ENCODE measurements around the gene MARCHF9.

The MARCHF9 gene

GRCh38 chr12:57761391-57761998, 6.6 kb downstream of the MARCHF9 start:
- Histone ChIP-seq H3K4me3 (no peak overlapping the region), H3K4me2 (no peak overlapping the region), H3K36me3 (peaks cover 0 to 18% (median 6%) of the 10 kb centered on the region in 11 experiments; a peak in 10 of 22 replicates), H4K20me1 (peaks cover 3 to 77% (median 33%) of the 10 kb centered on the region in 11 experiments; a peak in 20 of 22 replicates), H3K4me1 (peaks cover 14 to 28% (median 24%) of the 10 kb centered on the region in 10 experiments), H3K9ac (no peak overlapping the region), H3K27ac (no peak overlapping the region), H3K9me3 (replicated peaks in 1 of 11) (peaks cover 0 to 7% (median 0%) of the 10 kb centered on the region in 11 experiments; a peak in 2 of 22 replicates), H3K27me3 (peaks cover 64 to 92% (median 87%) of the 10 kb centered on the region in 11 experiments)
- no peak for TF ChIP-seq Cebpa-rat (IDR thresholded peaks at IDR 0.05)

DNA sequence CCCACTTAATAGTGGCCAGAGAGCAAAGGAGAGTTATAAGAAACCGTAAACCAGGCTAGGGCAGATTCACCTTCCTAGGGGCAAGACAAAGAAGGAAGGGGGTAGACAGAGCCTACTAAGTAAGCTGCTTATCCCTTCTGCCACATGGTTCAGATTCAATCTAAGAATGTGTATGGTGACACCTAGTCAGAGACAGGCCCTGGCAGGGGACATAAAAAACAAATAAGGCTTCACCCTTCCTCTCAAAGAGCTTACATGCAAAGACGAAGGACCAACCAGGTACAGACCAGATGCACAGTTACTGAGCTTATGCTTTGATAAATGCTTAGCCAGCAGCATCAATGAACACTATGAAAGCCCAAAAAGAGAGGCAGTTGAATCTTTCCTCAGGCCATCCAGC, 7.6 kb downstream of the MARCHF9 start:
- Histone ChIP-seq H3K9ac (no peak overlapping the region), H3K27ac (no peak overlapping the region), H3K27me3 (peaks cover 67 to 92% (median 87%) of the 10 kb centered on the region in 11 experiments), H3K4me2 (no peak overlapping the region), H3K4me1 (peaks cover 9 to 31% (median 28%) of the 10 kb centered on the region in 10 experiments), H4K20me1 (peaks cover 3 to 82% (median 41%) of the 10 kb centered on the region in 11 experiments; a peak in 20 of 22 replicates), H3K36me3 (peaks cover 0 to 17% (median 11%) of the 10 kb centered on the region in 11 experiments; a peak in 16 of 22 replicates), H3K9me3 (replicated peaks in 1 of 11) (peaks cover 0 to 7% (median 0%) of the 10 kb centered on the region in 11 experiments; a peak in 2 of 22 replicates), H3K4me3 (no peak overlapping the region)
- TF ChIP-seq Cebpa-rat (IDR thresholded peaks at IDR 0.05), result no peak

- H3K27ac ChIP-seq, result no peak overlapping the region
- peaks cover 12 to 32% (median 21%) of the 10 kb centered on the region in 11 experiments for H3K36me3 ChIP-seq
- H3K27me3 ChIP-seq, result peaks cover 66 to 91% (median 84%) of the 10 kb centered on the region in 11 experiments
- H3K4me2 ChIP-seq, result peak overlapping the region in 1 of 11 experiments; percentile 67; a peak in 1 of 22 replicates
- no peak for TF ChIP-seq Cebpa-rat (IDR thresholded peaks at IDR 0.05)
- peaks cover 9 to 33% (median 29%) of the 10 kb centered on the region in 10 experiments for H3K4me1 ChIP-seq
- H4K20me1 ChIP-seq, result peaks cover 3 to 91% (median 43%) of the 10 kb centered on the region in 11 experiments; a peak in 20 of 22 replicates
- peaks cover 0 to 7% (median 0%) of the 10 kb centered on the region in 11 experiments; a peak in 2 of 22 replicates for H3K9me3 ChIP-seq (replicated peaks in 1 of 11)
- H3K9ac ChIP-seq, result no peak overlapping the region
- H3K4me3 ChIP-seq, result no peak overlapping the region; a peak in 1 of 20 replicates
Observed at GRCh38 chr12:57763881-57764661, 9.2 kb downstream of the MARCHF9 start.

- H3K4me3 ChIP-seq, result peak overlapping the region in 8 of 10 experiments; percentile 16 to 53 (median 34); a peak in 11 of 20 replicates
- peaks cover 3 to 93% (median 43%) of the 10 kb centered on the region in 11 experiments; a peak in 20 of 22 replicates for H4K20me1 ChIP-seq
- H3K4me2 ChIP-seq, result peak overlapping the region; percentile 27 to 77 (median 61); a peak in 20 of 22 replicates
- peaks cover 66 to 88% (median 79%) of the 10 kb centered on the region in 11 experiments for H3K27me3 ChIP-seq
- peaks cover 16 to 38% (median 27%) of the 10 kb centered on the region in 11 experiments for H3K36me3 ChIP-seq
- H3K4me1 ChIP-seq, result peaks cover 9 to 36% (median 29%) of the 10 kb centered on the region in 10 experiments
- H3K27ac ChIP-seq, result no peak overlapping the region
- H3K9me3 ChIP-seq (replicated peaks in 1 of 11), result peaks cover 0 to 7% (median 0%) of the 10 kb centered on the region in 11 experiments; a peak in 2 of 22 replicates
- no peak overlapping the region for H3K9ac ChIP-seq
- no peak for TF ChIP-seq Cebpa-rat (IDR thresholded peaks at IDR 0.05)
Observed at GRCh38 chr12:57764662-57765002, 9.7 kb downstream of the MARCHF9 start.

GRCh38 chr12:57765003-57765697, 10.2 kb downstream of the MARCHF9 start:
- Histone ChIP-seq H3K4me2 (peak overlapping the region; percentile 27 to 77 (median 61); a peak in 21 of 22 replicates), H3K9me3 (replicated peaks in 1 of 11) (peaks cover 0 to 7% (median 0%) of the 10 kb centered on the region in 11 experiments; a peak in 2 of 22 replicates), H3K4me1 (peaks cover 9 to 41% (median 29%) of the 10 kb centered on the region in 10 experiments), H3K36me3 (peaks cover 18 to 43% (median 31%) of the 10 kb centered on the region in 11 experiments), H3K9ac (0 out of 22 replicates have a peak overlapping the region, but pooled peaks of 1 of the 11 experiments have one; percentile 34), H3K4me3 (peak overlapping the region in 9 of 10 experiments; percentile 22 to 53 (median 33); a peak in 17 of 20 replicates), H3K27me3 (peaks cover 66 to 88% (median 79%) of the 10 kb centered on the region in 11 experiments), H4K20me1 (peaks cover 0 to 93% (median 39%) of the 10 kb centered on the region in 11 experiments; a peak in 19 of 22 replicates), H3K27ac (no peak overlapping the region)
- no peak for TF ChIP-seq Cebpa-rat (IDR thresholded peaks at IDR 0.05)

DNA sequence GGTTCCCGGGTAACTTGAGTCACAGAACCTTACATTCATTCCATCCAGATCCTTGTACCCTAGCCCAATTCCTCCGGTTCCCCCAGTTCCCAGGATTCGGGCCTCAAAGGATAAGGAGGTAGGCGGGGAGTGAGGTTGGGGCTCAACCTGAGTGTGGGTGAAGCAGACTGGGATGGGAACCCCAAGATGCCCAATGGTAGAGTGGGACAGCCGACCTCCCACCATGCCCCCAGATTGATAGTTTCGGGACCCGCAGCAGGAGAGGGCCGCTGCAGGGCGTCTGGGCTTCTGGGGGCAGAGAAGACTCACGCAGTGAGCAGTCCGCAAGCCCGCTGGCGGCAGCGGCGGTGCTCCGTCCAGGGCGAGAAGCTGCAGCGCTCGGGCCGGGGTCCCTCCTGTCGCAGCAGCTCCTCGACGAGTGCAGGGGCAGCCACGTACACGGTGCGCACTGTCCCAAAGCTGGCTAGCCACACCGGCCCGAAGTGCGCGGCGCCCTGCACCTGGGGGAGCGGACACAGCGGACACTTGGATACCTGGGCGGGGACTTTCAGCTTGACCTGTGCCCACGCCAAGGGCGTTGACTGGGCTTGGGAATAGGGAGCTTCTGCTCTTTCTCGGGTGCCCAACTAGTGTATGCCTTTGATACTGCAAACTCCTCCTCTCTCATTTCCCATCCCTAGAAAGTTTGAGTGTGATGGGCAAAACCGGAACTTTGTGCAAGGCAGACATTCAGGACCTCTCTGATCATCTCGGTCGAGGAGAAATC, 11.0 kb downstream of the MARCHF9 start:
- Histone ChIP-seq H3K4me2 (peak overlapping the region; percentile 27 to 77 (median 61); a peak in 19 of 22 replicates), H3K36me3 (peaks cover 18 to 50% (median 36%) of the 10 kb centered on the region in 11 experiments), H4K20me1 (peaks cover 0 to 94% (median 34%) of the 10 kb centered on the region in 11 experiments; a peak in 18 of 22 replicates), H3K27me3 (peaks cover 66 to 82% (median 78%) of the 10 kb centered on the region in 11 experiments), H3K4me3 (peak overlapping the region in 9 of 10 experiments; percentile 22 to 53 (median 33); a peak in 12 of 20 replicates), H3K9ac (no peak overlapping the region), H3K27ac (no peak overlapping the region), H3K4me1 (peaks cover 13 to 49% (median 33%) of the 10 kb centered on the region in 10 experiments), H3K9me3 (replicated peaks in 1 of 11) (peaks cover 0 to 7% (median 0%) of the 10 kb centered on the region in 11 experiments; a peak in 2 of 22 replicates)
- no peak for TF ChIP-seq Cebpa-rat (IDR thresholded peaks at IDR 0.05)

DNA sequence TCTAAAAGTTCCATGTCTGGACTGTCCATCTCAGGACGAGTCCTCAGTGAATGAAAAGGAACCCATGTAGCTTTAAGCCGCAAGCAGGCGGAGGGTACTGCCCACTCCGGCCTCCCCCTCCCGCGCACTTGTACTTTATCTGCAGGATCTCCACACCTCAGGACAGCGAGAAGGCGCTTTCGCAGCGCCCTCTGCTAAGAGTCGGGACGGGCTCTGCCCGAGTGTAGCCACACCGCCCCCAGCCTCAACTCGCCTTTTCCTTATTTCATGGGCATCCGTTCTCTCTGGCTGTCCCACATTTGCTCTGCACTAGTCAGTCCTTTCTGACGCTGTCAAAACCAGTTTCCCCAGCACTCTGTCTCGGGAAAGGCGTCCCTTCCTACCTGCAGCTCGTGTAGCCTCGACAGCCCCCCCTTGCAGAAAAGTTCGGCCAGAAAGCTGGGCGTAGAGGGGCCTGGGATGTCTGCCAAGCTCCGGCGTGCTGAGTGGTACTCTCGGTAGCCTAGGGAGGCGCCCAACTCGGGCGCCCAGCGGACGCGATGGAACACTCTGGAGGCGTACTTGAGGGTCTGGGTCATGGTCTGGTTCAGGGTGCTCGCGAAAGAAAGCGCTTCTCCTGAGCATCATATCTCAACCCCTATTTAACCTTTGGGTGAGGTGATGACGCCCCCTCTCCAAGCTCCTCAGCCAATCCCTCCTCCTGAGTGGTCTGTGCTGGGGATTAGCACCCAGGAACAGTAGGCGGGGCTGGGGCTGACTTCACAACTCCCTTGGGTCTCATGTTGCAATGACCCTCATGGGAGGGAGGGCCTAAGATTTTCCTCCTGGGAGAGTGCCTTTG, 11.8 kb downstream of the MARCHF9 start, which contains the start of gene CYP27B1:
TSS of gene CYP27B1 (minus strand) at position 615 of the 841 bp plus-strand sequence. CDS start at position 578, 37 bp downstream.
- TF ChIP-seq Cebpa-rat (IDR thresholded peaks at IDR 0.05), result no peak
- H3K9ac ChIP-seq, result no peak within 1 kb of the TSS
- peaks cover 18 to 55% (median 39%) of the 10 kb centered on the region in 10 experiments for H3K4me1 ChIP-seq
- no peak within 1 kb of the TSS for H3K27ac ChIP-seq
- H3K4me3 ChIP-seq, result peak within 1 kb of the TSS in 2 of 10 experiments; percentile 40 to 53; a peak in 2 of 20 replicates
- H3K27me3 ChIP-seq, result peaks cover 66 to 75% (median 71%) of the 10 kb centered on the region in 11 experiments
- H3K4me2 ChIP-seq, result peak within 1 kb of the TSS in 5 of 11 experiments; percentile 66 to 77 (median 67); a peak in 11 of 22 replicates
- H3K36me3 ChIP-seq, result peaks cover 18 to 51% (median 37%) of the 10 kb centered on the region in 11 experiments
- peaks cover 0 to 90% (median 34%) of the 10 kb centered on the region in 11 experiments; a peak in 18 of 22 replicates for H4K20me1 ChIP-seq
- H3K9me3 ChIP-seq (replicated peaks in 1 of 11), result peaks cover 0 to 7% (median 0%) of the 10 kb centered on the region in 11 experiments; a peak in 2 of 22 replicates
